K562 (cell line): ENCODE results near the gene RGS6. TPM values are rescaled to one million over a fixed set of nuclear protein-coding genes. Genes with fewer than 3 reads are reported as not detected.
A peak's percentile ranks its signal among the peaks of the same experiment; 100 is the strongest.

Experiments
- ADNP ChIP-seq: fragments of 200-800 bp; sonication (Bioruptor generic); IDR thresholded peaks from 2 replicates; pipeline ENCODE4 v1.6.1; 2016; ENCODE audit warnings: missing genetic modification characterization, missing compliant biosample characterization
- CBFA2T3 ChIP-seq: fragments of 450-650 bp; IDR thresholded peaks from 2 replicates; pipeline ENCODE4 v1.6.1; 2017
- GATA2 ChIP-seq: sonication (generic); formaldehyde crosslinking; IDR thresholded peaks from 2 replicates; pipeline ENCODE4 v1.4.0; 2020; ENCODE audit warnings: mild to moderate bottlenecking, missing genetic modification reagents
- HDGF ChIP-seq: fragments of 450-650 bp; IDR thresholded peaks from 2 replicates; pipeline ENCODE4 v1.6.1; 2016
- HNRNPL ChIP-seq: fragments of 200-400 bp; formaldehyde crosslinking; IDR thresholded peaks from 2 replicates; pipeline ENCODE4 v1.6.1; 2017; ENCODE audit warnings: low read depth, mild to moderate bottlenecking, low read length
- IFI16 ChIP-seq: fragments of 250-450 bp; sonication (Bioruptor Pico); IDR thresholded peaks from 2 replicates; pipeline ENCODE4 v2.1.2; 2022; ENCODE audit warnings: mild to moderate bottlenecking, inconsistent platforms
- MAZ ChIP-seq, 2 experiments: fragments of 450-650 bp in 1 of 2; sonication (generic) in 1 of 2; formaldehyde crosslinking; IDR thresholded peaks in 1 of 2; conservative IDR thresholded peaks in 1 of 2; 2 replicates each; pipeline versions ENCODE4 v1.4.0 to v1.5.0; 2020; ENCODE audit warnings: mild to moderate bottlenecking in 1 of 2, missing genetic modification reagents in 1 of 2
- MTA1 ChIP-seq: fragments of 450-650 bp; IDR thresholded peaks from 2 replicates; pipeline ENCODE4 v1.6.1; 2017; ENCODE audit warnings: borderline replicate concordance
- PYGO2 ChIP-seq: fragments of 450-650 bp; IDR thresholded peaks from 2 replicates; pipeline ENCODE4 v1.6.1; 2016; ENCODE audit warnings: mild to moderate bottlenecking, missing genetic modification characterization, moderate library complexity, missing compliant biosample characterization
- RAD21 ChIP-seq, 2 experiments: fragments of 250-450 bp in 1 of 2; fragments of 450-650 bp in 1 of 2; sonication (Bioruptor Pico) in 1 of 2; formaldehyde crosslinking in 1 of 2; IDR thresholded peaks in 1 of 2; conservative IDR thresholded peaks in 1 of 2; 2 replicates each; pipeline versions ENCODE4 v1.4.0 to v1.8.0; 2020 to 2022; ENCODE audit warnings: mild to moderate bottlenecking in 2 of 2, moderate library complexity in 1 of 2
- RAD51 ChIP-seq: fragments of 450-650 bp; IDR thresholded peaks from 2 replicates; pipeline ENCODE4 v1.7.1; 2016; ENCODE audit warnings: low read depth, mild to moderate bottlenecking, borderline replicate concordance
- RFX5 ChIP-seq: IDR thresholded peaks from 2 replicates; pipeline ENCODE4 v1.6.1; 2011; ENCODE audit warnings: low read depth, mild to moderate bottlenecking, improper control_type of control experiment, low read length
- SIRT6 ChIP-seq: IDR thresholded peaks from one replicate; pipeline ENCODE4 v1.6.1; 2012; ENCODE audit warnings: low read depth, mild to moderate bottlenecking, control low read depth, inconsistent platforms, low read length, moderate library complexity
- SMARCA4 ChIP-seq: fragments of 450-650 bp; IDR thresholded peaks from 2 replicates; pipeline ENCODE4 v1.6.1; 2016
- SP1 ChIP-seq: sonication (generic); formaldehyde crosslinking; IDR thresholded peaks from 2 replicates; pipeline ENCODE4 v1.8.1; 2022; ENCODE audit warnings: mild to moderate bottlenecking, missing genetic modification reagents
- SREBF1 ChIP-seq: fragments of 150-350 bp; IDR thresholded peaks from 2 replicates; pipeline ENCODE4 v1.6.1; 2014; ENCODE audit warnings: antibody characterized with exemption, low read depth, low read length, borderline replicate concordance
- STAT5A ChIP-seq: IDR thresholded peaks from 2 replicates; pipeline ENCODE4 v1.6.1; 2012; ENCODE audit warnings: low read length, inconsistent platforms, borderline replicate concordance
- WHSC1 ChIP-seq: IDR thresholded peaks from one replicate; pipeline ENCODE4 v1.6.1; 2012; ENCODE audit warnings: low read length, control low read depth, inconsistent platforms
- XRCC4 ChIP-seq: IDR thresholded peaks from one replicate; pipeline ENCODE4 v1.6.1; 2011; ENCODE audit not compliant: insufficient read depth, insufficient read length; ENCODE audit errors: extremely low read depth
- ZNF134 ChIP-seq: fragments of 250-450 bp; sonication (Bioruptor Pico); conservative IDR thresholded peaks from 2 replicates; pipeline ENCODE4 v1.4.0; 2020
- ZNF217 ChIP-seq: sonication (generic); formaldehyde crosslinking; IDR thresholded peaks from 2 replicates; pipeline ENCODE4 v1.8.0; 2022; ENCODE audit warnings: mild to moderate bottlenecking, missing genetic modification reagents
- ZNF766 ChIP-seq: fragments of 200-800 bp; sonication (Bioruptor generic); conservative IDR thresholded peaks from 2 replicates; pipeline ENCODE4 v1.6.1; 2016; ENCODE audit warnings: missing genetic modification characterization, missing compliant biosample characterization
- polyA plus RNA-seq, 8 experiments: library from polyadenylated mRNA; depleted of rRNA in 4 of 8; stranded (reverse) in 5 of 8; unstranded in 3 of 8; fragments of >200 nt; fragmentation: Nextera tagmentation in 2 of 8; fragmentation: Illumina TruSeq in 1 of 8; extraction: Ambion mirVana in 2 of 8; extraction: Trizol in 1 of 8; gene quantifications; 2 replicates each; pipeline versions ENCODE4 v1.2.1 to v1.2.3, GENCODE V29; 2011 to 2014; ENCODE audit warnings: inconsistent platforms in 1 of 8, missing spikeins in 1 of 8
- total RNA-seq, 7 experiments: library from RNA; depleted of rRNA in 6 of 7; stranded (reverse); fragments of >200 nt in 6 of 7; fragmentation: Illumina TruSeq in 2 of 7; extraction: Trizol in 2 of 7; gene quantifications; 2 replicates each; pipeline versions ENCODE4 v1.2.1 to v1.2.3, GENCODE V29; 2011 to 2021; ENCODE audit warnings: low replicate concordance in 1 of 7
- TF ChIP-seq, protein P1 (sequence below): fragments of 250-450 bp; sonication (Bioruptor Pico); IDR thresholded peaks from 2 replicates; pipeline ENCODE4 v1.8.0; 2021; ENCODE audit warnings: borderline replicate concordance, mild to moderate bottlenecking, moderate library complexity; ENCODE audit not compliant: poor library complexity, severe bottlenecking
- TF ChIP-seq, protein P2 (sequence below): fragments of 450-650 bp; IDR thresholded peaks from 2 replicates; pipeline ENCODE4 v1.6.1; 2016; ENCODE audit warnings: borderline replicate concordance
- TF ChIP-seq, protein P3 (sequence below): fragments of 450-650 bp; formaldehyde crosslinking; IDR thresholded peaks from 2 replicates; pipeline ENCODE4 v1.4.0; 2020; ENCODE audit warnings: mild to moderate bottlenecking, mixed read lengths

RGS6 gene
- total and polyA plus RNA-seq, 9 of the 15 experiments (the other 6 are each of a cell fraction or from before 2014, with no cell fraction given) = not detected

DNA sequence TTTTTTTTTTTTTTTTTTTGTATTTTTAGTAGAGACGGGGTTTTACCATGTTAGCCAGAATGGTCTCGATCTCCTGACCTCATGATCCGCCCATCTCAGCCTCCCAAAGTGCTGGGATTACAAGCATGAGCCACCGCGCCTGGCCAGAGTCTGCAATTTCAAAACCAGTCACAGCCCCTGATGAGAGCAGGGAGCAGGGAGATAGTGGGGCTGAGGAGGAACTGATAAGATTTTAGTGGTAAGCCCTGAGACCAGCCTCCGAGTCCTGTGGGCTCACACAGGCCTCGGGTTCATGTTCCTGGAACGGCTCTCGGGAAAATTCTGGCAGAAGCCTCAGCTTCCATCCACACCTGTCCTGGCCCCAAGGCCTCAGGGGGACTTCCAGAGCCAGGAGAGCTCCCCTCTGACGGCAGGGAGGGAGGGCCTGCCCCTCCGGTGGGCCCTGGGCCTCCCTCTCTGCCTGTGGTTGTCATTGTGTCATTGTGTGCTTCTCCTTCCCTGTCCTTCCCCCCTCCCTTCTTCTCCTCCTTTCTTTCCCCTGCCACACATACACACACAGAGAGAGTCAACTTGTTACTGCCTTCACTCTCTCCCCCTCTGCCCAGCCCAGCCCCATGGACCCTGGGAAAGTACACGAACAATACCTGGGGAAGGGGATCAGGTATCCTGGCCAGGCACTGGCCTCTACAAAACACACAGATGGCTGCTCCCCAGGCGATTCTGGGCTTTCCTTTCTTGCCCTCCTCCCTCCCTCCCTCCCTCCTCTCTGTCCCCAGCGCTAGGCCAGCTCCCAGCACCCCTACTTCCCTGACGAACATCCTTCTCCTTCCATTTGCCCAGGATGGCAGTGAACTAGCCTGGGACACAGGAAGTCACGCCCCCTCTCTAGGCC lies 667.6 kb downstream of the RGS6 start (continued):
- no peak for TF ChIP-seq HNRNPL
- TF ChIP-seq RAD21 (CRISPR knock-in tag; conservative IDR thresholded peaks at IDR 0.05 in 1 of 2, IDR thresholded peaks at IDR 0.05 in 1 of 2) = 0 out of 4 replicates have a peak, but pooled peaks of 1 of the 2 experiments have one; percentile 3
- no peak for TF ChIP-seq SREBF1
- no peak for TF ChIP-seq RFX5
- no peak for TF ChIP-seq ZNF217 (CRISPR knock-in tag)
- TF ChIP-seq STAT5A = no peak; the same call in 1 of the 2 replicates
- no peak for TF ChIP-seq SP1 (CRISPR knock-in tag)
- TF ChIP-seq IFI16 (CRISPR knock-in tag) = no peak
- TF ChIP-seq ZNF766 (CRISPR knock-in tag) = 0 out of 2 replicates have a peak, but pooled peaks have one; percentile 21
- peak; percentile 58 for TF ChIP-seq SMARCA4
- no peak for TF ChIP-seq SIRT6
- TF ChIP-seq, protein P1, sequence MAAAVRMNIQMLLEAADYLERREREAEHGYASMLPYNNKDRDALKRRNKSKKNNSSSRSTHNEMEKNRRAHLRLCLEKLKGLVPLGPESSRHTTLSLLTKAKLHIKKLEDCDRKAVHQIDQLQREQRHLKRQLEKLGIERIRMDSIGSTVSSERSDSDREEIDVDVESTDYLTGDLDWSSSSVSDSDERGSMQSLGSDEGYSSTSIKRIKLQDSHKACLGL (CRISPR knock-in tag) = no peak
- TF ChIP-seq MAZ (CRISPR knock-in tag; conservative IDR thresholded peaks at IDR 0.05 in 1 of 2, IDR thresholded peaks at IDR 0.05 in 1 of 2) = peak; percentile 21 to 37; a peak in 1 of 4 replicates
- peak; percentile 81 for TF ChIP-seq CBFA2T3
- no peak for TF ChIP-seq XRCC4
- TF ChIP-seq GATA2 (CRISPR knock-in tag) = peak; percentile 66; the same call in 1 of the 2 replicates
- peak; percentile 85 for TF ChIP-seq ADNP (tag)
- no peak for TF ChIP-seq HDGF
- TF ChIP-seq WHSC1 = no peak
- TF ChIP-seq, protein P2, sequence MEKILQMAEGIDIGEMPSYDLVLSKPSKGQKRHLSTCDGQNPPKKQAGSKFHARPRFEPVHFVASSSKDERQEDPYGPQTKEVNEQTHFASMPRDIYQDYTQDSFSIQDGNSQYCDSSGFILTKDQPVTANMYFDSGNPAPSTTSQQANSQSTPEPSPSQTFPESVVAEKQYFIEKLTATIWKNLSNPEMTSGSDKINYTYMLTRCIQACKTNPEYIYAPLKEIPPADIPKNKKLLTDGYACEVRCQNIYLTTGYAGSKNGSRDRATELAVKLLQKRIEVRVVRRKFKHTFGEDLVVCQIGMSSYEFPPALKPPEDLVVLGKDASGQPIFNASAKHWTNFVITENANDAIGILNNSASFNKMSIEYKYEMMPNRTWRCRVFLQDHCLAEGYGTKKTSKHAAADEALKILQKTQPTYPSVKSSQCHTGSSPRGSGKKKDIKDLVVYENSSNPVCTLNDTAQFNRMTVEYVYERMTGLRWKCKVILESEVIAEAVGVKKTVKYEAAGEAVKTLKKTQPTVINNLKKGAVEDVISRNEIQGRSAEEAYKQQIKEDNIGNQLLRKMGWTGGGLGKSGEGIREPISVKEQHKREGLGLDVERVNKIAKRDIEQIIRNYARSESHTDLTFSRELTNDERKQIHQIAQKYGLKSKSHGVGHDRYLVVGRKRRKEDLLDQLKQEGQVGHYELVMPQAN = no peak
- no peak for TF ChIP-seq PYGO2 (tag)
- no peak for TF ChIP-seq MTA1
- TF ChIP-seq, protein P3, sequence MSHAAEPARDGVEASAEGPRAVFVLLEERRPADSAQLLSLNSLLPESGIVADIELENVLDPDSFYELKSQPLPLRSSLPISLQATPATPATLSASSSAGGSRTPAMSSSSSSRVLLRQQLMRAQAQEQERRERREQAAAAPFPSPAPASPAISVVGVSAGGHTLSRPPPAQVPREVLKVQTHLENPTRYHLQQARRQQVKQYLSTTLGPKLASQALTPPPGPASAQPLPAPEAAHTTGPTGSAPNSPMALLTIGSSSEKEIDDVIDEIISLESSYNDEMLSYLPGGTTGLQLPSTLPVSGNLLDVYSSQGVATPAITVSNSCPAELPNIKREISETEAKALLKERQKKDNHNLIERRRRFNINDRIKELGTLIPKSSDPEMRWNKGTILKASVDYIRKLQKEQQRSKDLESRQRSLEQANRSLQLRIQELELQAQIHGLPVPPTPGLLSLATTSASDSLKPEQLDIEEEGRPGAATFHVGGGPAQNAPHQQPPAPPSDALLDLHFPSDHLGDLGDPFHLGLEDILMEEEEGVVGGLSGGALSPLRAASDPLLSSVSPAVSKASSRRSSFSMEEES (CRISPR knock-in tag) = no peak
- TF ChIP-seq RAD51 = no peak
- 0 out of 2 replicates have a peak, but pooled peaks have one; percentile 51 for TF ChIP-seq ZNF134
